ENCODE data around the gene OSTF1.

OSTF1 gene

DNA sequence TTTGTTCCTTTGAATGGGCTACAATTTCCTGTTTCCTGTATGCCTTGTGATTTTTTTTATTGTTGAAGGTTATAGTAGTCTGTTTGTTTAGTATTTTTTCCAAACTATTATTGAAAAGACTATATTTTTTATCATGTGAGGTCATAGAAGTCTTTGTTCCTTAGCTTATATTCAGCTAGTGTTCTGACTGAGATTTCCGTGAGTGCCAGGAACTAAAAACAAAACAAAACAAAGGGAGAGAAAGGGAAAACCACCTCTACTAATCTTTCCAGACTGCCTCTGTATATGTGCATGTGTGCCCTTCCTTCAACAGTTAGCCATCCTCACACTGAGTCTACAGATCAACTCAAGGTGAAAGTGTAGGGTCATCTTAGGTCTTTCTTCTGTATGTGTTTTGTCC, 79.0 kb downstream of the OSTF1 start:
- DNase-seq (ENCODE audit: low spot score) = no peak

DNA sequence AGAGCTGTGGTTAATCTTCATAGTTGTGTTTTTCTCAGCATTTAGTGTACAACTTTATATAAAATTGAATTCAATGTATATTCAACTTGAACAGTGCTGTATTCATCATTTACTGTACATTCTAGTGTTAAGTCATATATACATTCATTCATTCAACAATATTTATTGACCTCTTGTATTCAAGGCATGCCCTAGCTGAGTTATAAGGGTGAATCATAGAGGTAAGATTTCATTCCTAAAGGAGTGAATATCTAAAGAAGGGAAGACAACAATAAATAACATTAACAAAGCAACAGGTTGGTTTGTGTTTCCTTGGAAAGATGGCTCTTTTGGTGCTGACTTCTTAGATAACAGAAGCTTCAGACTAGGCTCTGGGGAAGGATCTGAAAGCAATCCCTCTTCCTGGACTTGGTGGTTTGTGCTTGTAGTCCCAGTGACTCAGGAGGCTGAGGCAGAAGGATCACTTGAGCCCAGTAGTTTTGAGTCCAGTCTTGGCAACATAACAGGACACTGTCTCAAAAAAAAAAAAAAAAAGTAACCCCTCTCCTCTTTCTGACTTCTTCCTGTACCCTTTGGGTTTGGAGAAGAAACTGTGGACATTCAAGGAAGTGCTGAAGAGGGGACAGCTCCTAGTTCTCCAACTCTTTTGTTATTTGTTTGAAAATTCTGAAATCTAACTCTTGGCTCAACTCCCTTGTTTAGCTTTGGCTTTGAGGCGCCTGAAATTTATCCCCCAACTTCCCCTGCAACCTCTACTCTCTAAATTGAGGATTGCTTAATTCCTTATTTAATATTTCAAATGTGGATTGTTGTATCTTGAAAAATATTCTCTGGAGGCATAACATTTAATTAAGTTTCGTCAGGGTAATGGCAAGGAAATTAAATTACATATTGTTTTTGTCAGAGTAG, 80.2 kb downstream of the OSTF1 start:
- DNase-seq (ENCODE audit: low spot score) = no peak

DNA sequence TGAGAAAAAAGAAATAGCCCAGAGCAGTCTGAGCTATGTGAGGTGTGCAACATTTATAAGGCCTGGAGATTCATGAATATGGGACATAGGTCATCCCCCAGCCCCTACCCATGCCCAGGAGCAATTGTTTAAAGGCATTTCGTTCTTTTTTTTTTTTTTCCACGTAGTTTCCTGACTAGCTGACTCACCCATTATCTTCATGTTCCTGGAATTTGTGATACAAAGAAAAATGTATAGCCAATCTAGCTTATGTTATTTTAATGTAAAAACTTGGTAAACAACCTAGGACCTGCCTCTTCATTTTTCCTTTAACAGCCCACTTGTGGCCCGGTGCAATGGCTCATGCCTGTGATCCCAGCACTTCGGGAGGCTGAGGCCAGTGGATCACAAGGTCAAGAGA, 81.3 kb downstream of the OSTF1 start:
- DNase-seq (ENCODE audit: low spot score) = no peak

DNA sequence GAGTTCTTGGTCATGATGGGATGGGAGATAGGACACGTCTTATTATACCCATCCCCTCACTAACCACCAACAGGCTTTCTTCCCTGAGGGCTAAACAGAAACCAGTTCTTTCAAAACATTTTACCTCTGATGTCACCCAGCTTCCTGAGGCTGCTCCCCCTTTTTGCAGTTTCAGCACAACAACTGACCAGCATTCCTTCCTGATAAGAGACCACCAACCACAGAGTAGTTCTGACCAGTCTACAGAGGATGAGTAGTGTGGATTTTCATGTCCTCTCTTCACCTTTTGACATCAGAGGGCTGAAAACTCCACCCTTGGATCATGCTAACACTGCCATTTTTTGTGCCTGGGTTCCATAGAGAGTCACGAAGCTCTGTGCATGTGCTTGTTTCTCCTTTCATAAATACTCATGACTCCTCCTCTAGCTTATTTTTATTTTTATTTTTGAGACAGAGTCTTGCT, 82.6 kb downstream of the OSTF1 start:
- no peak for DNase-seq (ENCODE audit: low spot score)

DNA sequence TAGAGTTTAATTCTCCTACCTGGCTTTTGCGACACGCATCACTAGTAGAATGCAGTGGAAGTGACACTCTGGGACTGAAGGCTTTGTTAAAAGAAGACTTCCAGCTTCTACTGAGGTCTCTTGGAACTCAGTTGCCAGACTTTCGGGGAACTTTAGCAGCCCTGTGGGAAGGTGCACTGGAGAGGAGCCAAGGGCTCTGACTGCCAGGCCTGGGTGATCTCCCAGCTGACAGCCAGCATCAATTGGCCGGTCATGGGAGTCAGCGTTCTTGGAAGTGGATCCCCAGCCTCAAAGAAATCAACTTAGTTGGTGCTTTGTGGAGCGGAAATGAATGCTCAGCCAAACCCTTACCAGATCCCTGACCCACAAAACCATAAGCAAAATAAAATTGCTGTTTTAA, 87.1 kb downstream of the OSTF1 start:
- DNase-seq (ENCODE audit: low spot score) = no peak

DNA sequence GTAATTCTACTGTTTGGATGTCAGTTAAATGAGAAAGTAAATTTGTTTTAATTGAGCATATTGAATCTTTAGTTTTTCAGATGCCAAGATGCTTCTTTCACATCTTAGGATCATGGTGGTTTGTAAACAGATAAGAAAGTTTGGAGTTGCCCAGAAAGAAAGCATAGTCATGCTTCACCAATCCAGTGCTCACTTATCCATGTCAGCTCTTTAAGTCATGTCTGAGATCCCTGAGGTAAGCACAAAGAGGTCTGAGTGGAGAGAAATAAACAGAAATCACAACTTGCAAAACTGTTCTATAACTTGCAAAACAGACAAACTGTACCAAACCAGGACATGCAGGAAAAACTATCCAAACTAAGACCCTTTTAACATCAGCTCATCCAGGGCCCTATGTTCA, 87.7 kb downstream of the OSTF1 start:
- DNase-seq (ENCODE audit: low spot score) = no peak

DNA sequence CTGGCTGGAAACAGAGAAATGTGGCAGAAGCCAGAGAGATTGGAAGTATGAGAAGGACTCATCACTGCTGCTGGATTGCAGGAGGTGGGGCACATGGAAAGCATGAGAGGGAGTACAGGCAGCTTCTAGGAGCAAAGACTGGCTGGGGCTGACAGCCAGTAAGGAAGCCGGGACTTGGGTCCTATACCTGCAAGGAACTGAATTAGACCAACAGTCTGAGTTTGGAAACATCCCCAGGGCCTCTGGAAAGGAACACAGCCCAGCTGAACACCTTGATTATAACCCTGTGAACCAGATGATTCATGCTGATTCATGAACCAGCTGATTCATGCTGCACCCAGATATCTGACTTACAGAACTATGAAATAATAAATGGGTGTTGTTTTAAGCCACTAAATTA, 93.4 kb downstream of the OSTF1 start:
- peak; percentile 19 for DNase-seq (ENCODE audit: low spot score)

DNA sequence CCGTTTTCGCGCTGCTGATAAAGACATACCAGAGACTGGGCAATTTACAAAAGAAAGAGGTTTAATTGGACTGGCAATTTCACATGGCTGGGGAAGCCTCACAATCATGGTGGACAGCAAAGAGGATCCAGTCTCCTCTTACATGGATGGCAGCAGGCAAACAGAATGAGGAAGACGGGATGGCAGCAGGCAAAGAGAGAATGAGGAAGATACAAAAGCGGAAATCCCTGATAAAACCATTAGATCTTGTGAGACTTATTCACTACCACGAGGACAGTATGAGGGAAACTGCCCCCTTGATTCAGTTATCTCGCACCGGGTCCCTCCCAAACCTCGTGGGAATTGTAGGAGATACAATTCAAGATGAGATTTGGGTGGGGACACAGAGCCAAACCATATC, 95.0 kb downstream of the OSTF1 start:
- DNase-seq (ENCODE audit: low spot score) = no peak

DNA sequence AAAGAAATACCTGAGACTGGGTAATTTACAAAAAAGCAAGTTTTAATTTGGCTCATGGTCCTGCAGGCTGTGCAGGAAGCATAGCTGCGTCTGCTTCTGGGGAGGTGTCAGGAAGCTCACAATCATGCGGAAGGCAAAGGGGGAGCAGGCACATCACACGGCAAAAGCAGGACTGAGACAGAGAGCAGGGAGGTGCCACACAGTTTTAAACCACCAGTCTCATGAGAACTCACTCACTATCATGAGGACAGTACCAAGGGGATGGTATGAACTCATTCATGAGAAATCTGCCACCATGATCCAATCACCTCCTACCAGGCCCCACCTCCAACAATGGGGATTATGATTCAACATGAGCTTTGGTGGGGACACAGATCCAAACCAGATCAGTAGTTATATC, 96.2 kb downstream of the OSTF1 start:
- DNase-seq (ENCODE audit: low spot score) = no peak

DNA sequence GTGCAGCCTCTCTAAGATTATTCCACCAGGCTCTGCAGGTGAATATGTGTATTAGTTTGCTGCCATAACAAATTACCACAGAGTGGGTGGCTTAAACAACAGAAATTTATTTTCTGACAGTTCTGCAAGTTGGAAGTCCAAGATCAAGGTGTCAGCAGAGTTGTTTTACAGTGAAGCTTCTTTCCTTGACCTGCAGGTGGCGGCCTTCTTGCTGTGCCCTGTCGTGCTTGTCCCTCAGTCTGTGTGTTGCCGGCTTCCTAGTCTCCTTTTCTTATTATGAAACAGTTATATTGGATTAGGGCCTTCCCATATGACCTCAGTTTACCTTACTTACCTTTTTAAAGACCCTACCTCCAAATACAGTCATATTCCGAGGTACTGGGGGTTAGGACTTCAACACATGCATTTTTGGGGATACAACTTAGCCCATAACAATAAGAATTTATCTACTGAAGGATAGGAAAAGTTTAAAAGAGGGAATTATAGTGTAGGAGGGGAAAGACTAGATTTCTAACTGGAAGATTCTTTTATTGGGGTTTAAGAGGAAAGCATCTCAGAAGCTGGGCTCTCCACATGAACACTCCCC, 97.4 kb downstream of the OSTF1 start:
- DNase-seq (ENCODE audit: low spot score) = peak; percentile 20

DNA sequence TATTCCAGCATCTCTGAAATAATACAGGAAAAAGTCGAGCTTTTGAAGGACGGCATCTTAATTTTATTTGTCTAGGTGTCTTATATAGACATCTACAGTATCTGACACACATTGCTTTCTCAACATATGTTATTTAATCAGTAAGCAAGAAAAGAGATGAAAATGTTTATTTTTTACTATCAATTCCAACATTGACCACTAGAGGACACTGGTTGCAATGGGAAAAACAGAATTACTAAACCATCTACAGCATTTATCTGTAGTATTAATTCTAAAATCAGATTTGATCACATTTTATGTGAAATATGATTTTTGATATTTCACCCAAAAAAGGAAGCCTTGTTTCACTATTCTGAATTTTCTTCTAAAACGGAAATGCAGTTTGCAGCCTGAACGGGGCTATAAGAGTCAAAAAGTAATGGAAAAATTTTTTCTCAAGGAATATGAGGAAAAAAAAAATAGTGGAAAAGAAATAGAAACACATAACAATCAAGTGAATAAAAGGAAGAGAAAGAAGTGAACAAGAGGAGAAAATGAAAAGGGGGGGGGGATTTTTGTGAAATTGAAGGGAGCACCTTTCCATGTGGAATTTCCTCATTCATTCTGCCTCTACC, 98.6 kb downstream of the OSTF1 start:
- peak; percentile 34 for DNase-seq (ENCODE audit: low spot score)

DNA sequence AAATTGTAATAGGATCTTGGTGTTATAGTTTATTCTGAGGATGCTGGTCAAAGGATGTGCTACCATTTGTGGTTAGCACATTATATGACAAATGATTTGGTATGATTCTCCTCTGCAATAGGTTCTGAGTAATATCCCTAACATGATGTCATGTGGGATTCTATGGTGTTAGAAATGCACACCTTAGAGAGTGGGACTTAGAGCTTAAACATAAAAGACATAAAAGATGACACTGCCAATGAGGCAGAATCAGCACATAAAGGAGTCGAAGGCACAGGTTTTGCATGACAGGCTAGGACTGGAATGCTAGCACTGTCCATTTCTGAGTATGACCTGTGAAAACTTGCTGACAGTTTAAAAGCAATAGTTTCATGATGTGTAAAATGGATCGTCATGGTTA, 100.4 kb downstream of the OSTF1 start:
- DNase-seq (ENCODE audit: low spot score) = no peak

DNA sequence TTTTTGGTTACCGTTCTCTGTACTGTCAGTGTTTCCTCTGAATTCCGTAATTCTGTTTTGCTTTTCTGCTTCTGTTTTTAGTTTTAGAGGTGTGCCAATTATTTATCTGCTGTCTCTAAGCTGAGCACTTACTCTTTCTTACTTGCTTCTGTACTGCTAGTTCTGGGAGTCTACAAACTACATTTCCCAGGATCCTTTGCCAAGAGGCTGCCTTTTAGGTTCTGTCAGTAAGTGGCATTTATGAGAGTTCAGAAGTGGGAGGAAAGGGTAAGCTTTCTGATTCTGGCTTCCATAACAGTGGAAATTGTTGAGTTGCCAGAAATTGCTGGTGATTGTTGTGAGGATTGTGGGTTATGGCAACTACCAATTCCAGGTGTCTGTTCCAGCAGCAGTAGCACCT, 102.4 kb downstream of the OSTF1 start:
- DNase-seq (ENCODE audit: low spot score) = no peak

All from GM03348 (cell line).